PC-3 (cell line): ENCODE results near the gene SCD.

ENCODE experiments used
- CTCF ChIP-seq: fragments of 300-600 bp; sonication (generic); conservative IDR thresholded peaks from 2 replicates; pipeline ENCODE4 v1.5.1; 2017; ENCODE audit warnings: antibody characterized with exemption, low read depth, mild to moderate bottlenecking, low read length
- EZH2 ChIP-seq: fragments of 300-600 bp; sonication (generic); IDR thresholded peaks from one replicate; pipeline ENCODE4 v1.6.1; 2017; ENCODE audit warnings: antibody characterized with exemption, mild to moderate bottlenecking, low read length; ENCODE audit not compliant: unreplicated experiment
- EZH2phosphoT487 ChIP-seq: fragments of 300-600 bp; sonication (generic); IDR thresholded peaks from 2 replicates; pipeline ENCODE4 v1.6.1; 2018; ENCODE audit warnings: mild to moderate bottlenecking, antibody characterized with exemption, low read length, borderline replicate concordance

- TF ChIP-seq CTCF (no peak), EZH2 (no peak), EZH2phosphoT487 (no peak)
Observed at GRCh38 chr10:100307684-100308083, 39.3 kb upstream of the SCD start.
